ENCODE results near the gene FADS2.

FADS2 gene

GRCh38 chr11:61820174-61820573, 7.9 kb upstream of the FADS2 start:
- FAIRE-seq, result no peak
- no peak for DNase-seq (ENCODE audit: low spot score)

- DNase-seq (ENCODE audit: low spot score) (no peak), FAIRE-seq (no peak)
Measured at GRCh38 chr11:61826930-61827570, 1.1 kb upstream of the FADS2 start.

GRCh38 chr11:61828379-61828628, 204 bp downstream of the FADS2 start:
- FAIRE-seq, result no peak

GRCh38 chr11:61828629-61829407, 718 bp downstream of the FADS2 start:
- no peak for FAIRE-seq

More at GRCh38 chr11:61828379-61828628, 204 bp downstream of the FADS2 start:
- DNase-seq (ENCODE audit: low spot score), result no peak

GRCh38 chr11:61829806-61830205, 1.7 kb downstream of the FADS2 start:
- FAIRE-seq (no peak), DNase-seq (ENCODE audit: low spot score) (no peak)

More at GRCh38 chr11:61828629-61829407, 718 bp downstream of the FADS2 start:
- peak; percentile 68 for DNase-seq (ENCODE audit: low spot score)

- DNase-seq (ENCODE audit: low spot score), result no peak
- FAIRE-seq, result no peak
Measured at GRCh38 chr11:61830237-61831105, 2.4 kb downstream of the FADS2 start.

GRCh38 chr11:61832207-61832606, 4.1 kb downstream of the FADS2 start:
- FAIRE-seq (no peak), DNase-seq (ENCODE audit: low spot score) (no peak)

GRCh38 chr11:61832754-61833153, 4.7 kb downstream of the FADS2 start:
- no peak for DNase-seq (ENCODE audit: low spot score)
- no peak for FAIRE-seq

GRCh38 chr11:61833471-61833870, 5.4 kb downstream of the FADS2 start:
- DNase-seq (ENCODE audit: low spot score), result no peak
- no peak for FAIRE-seq

- DNase-seq (ENCODE audit: low spot score), result no peak
- FAIRE-seq, result no peak
Measured at GRCh38 chr11:61833926-61834277, 5.8 kb downstream of the FADS2 start.

GRCh38 chr11:61834278-61835048, 6.4 kb downstream of the FADS2 start:
- no peak for DNase-seq (ENCODE audit: low spot score)
- no peak for FAIRE-seq

- no peak for DNase-seq (ENCODE audit: low spot score)
- FAIRE-seq, result no peak
Measured at GRCh38 chr11:61836193-61836592, 8.1 kb downstream of the FADS2 start.

- FAIRE-seq, result no peak
- DNase-seq (ENCODE audit: low spot score), result no peak
Measured at GRCh38 chr11:61837411-61838005, 9.4 kb downstream of the FADS2 start.

- FAIRE-seq, result no peak
Measured at GRCh38 chr11:61838501-61838900, 10.4 kb downstream of the FADS2 start.

GRCh38 chr11:61838921-61839320, 10.8 kb downstream of the FADS2 start:
- DNase-seq (ENCODE audit: low spot score) (no peak), FAIRE-seq (no peak)

More at GRCh38 chr11:61838501-61838900, 10.4 kb downstream of the FADS2 start:
- DNase-seq (ENCODE audit: low spot score), result no peak

- DNase-seq (ENCODE audit: low spot score) (no peak), FAIRE-seq (no peak)
Measured at GRCh38 chr11:61839742-61840141, 11.6 kb downstream of the FADS2 start.

GRCh38 chr11:61840371-61840770, 12.3 kb downstream of the FADS2 start:
- FAIRE-seq (no peak), DNase-seq (ENCODE audit: low spot score) (no peak)

- FAIRE-seq (no peak), DNase-seq (ENCODE audit: low spot score) (no peak)
Measured at GRCh38 chr11:61841636-61842527, 13.8 kb downstream of the FADS2 start.

- no peak for DNase-seq (ENCODE audit: low spot score)
- FAIRE-seq, result no peak
Measured at GRCh38 chr11:61842528-61842820, 14.4 kb downstream of the FADS2 start.

GRCh38 chr11:61844909-61845565, 16.9 kb downstream of the FADS2 start:
- FAIRE-seq (no peak), DNase-seq (ENCODE audit: low spot score) (no peak)

Data from urothelium cell line (cell line).